ENCODE measurements around the gene SIAH1.
"Not testable (repeated sequence)": the region's sequence is repeated elsewhere in the genome, so short reads cannot be mapped to it uniquely, and the experiment has no call there.

SIAH1 gene

DNA sequence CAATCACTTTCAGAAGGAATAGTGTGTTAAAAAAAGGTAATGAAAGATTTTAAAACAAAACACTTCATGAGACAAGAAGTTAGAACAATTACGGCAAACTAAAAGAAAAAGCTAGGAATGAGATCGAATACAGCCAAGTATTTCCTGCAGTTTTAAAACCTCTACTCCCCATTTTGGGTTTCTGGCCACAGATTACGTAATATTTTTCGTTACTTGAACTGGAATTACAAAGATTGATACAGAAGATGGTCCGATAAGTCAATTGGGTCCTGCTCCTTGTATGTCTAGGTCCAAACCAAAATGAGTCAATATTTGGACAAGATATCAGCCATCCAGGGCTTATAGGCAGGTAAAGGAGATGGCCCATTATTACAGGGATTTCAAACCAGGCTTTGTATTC is 52.2 kb downstream of the SIAH1 start:
- DNase-seq (ENCODE audit: low read depth in 2 of 2) = no peak

DNA sequence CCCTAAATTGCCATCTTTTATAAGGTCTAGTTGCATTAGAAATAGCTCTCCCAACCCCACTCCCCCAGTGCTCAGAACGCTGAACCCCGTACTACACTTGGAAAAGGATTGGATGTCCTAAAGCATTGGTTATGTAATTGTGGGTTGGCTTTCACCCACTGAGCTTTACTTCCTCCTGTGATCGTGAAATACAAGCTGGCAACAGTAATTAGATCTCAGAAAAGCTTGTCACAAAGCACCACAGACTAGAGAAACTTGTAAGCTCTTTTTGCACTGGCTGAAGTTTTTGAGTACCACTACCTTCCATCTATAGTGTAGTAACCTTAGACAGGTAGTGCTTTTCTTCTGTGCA is 54.4 kb downstream of the SIAH1 start:
- no peak for DNase-seq (ENCODE audit: low read depth in 2 of 2)

DNA sequence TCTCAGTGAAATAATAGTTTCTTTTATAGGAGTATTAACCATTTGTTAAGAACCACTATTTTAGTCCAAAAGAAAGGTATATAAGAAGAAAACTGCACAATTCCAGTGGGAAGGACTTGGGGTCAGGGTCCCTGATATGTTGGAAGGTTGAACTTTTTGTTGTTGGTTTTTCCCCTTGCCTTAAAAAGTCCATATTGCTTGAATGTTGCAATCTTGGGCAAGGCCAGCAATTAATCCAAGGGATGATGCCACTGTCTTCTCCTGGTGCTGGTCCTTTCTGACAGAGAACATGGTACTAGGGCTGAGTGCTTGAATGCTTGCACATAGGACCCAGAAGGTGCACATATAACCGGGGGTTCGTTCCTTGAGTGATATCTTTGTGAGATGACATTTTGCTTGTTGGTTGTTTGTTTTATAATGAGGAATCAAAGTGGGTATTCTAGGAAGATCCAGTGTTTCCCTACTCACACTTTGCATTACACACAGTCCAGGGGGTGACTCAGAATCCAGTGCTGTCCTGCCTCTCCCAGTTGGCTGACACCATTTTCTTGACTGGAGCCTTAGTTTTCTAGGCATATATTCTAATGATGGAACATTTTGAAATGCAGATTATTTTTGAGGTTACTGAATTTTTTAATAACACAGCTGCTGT is 54.9 kb downstream of the SIAH1 start:
- no peak for DNase-seq (ENCODE audit: low read depth in 2 of 2)

DNA sequence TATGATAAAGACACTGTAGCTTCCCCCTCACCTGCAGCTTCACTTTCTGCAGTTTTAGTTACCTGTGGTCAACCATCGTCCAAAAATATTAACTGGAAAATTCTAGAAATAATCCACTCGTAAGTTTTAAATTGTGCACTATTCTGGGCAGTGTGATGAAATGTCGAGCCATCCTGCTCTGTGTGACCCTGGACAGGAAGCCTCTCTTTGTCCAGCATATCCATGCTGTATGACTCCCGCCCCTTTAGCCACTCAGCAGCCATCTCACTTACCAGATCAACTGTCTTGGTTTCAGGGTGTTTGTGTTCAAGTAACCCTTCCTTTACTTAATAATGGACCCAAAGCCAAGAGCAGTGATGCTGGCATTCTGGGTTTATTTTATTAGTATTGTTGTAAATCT is 56.1 kb downstream of the SIAH1 start:
- no peak for DNase-seq (ENCODE audit: low read depth in 2 of 2)

DNA sequence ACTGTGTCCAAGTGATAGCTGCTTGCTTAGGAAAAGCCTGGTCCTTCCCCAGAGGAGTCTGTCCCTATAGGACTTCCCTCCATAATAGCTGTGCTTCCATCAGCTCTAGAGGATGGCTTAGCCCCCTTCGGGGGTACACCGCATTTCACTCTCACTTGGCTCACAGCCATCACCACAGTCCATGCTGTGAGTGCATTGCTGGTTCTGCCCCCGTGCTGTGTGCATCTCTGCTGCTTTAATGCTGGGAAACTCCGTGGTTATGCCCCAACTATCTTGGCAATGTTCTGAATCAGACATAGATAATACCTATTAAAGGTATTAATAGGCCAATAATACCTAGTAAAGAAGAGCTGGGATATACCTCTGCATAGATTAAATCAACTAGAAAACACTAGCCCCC is 58.3 kb downstream of the SIAH1 start:
- no peak for DNase-seq (ENCODE audit: low read depth in 2 of 2)

DNA sequence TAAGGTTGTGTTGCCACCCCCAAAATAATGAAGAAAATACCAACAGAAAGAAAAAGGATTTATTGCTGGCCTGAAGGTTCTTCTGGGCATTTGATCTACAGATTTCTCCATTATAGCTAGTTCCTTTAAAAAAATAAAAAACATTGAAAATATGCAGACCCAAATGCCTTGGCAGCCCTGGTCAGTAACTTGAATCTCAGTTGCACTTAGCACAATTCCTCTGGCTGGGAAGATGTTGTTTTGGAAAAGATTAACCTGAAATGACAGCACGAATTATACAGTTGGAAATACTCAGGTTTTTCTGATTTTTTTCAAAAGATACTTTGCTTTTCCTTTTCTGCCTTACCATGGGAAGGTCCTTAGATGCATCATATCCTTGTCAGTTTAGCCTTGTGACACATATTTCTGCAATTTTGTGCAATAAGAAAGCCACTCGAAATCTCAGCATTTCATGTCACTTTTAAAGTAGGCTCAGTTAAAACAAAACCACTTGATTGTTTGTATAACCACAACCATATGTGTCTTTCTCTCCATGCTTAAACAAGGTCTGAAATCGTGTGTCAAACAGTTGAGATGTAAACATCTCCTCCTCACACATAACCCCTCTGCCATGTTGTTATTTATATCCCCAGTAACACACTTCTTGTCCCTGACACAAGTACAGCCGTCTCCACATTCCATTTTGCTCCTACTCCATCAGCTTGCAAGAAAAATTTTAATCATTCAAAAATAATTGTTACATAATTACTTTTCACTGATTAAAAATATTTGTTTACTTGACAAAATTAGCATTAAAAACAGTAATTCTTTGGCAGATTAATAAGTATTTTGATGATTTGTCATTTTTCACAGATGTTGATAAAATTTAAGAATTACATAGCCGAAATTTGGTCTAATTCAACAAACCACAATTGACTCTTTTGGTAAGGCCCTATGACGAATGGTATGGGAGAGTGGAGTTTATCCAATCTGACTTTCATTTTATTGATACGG is 61.1 kb downstream of the SIAH1 start:
- DNase-seq (ENCODE audit: low read depth in 2 of 2) = no peak

DNA sequence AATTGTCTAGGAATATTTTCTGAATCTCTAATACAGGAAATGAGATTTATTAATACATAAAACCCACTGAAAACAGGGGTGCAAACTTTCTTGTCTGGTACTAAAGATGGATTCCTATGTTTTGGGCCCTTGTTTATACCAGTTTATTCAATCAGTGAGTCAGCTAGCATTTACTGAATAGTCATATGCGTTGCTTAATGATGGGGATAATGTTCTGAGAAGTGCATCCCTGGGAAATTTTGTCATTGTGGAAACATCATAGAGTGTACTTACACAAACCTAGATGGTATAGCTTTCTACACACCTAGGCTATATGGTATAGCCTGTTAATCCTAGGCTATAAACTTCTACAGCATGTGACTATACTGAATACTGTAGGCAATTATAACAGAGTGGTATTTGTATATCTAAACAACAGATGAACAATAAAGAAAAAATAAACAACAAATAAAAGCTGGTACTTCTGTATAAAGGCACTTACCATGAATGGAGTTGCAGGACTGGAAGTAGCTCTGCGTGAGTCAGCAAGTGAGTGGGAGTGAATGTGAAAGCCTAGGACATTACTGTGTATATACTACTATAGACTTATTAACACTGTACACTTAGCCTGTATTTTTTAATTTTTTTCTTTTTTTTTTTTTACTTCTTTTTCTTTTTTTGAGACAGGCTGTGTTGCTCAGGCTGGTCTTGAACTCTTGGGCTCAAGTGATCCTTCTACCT is 63.7 kb downstream of the SIAH1 start:
- no peak for DNase-seq (ENCODE audit: low read depth in 2 of 2)

DNA sequence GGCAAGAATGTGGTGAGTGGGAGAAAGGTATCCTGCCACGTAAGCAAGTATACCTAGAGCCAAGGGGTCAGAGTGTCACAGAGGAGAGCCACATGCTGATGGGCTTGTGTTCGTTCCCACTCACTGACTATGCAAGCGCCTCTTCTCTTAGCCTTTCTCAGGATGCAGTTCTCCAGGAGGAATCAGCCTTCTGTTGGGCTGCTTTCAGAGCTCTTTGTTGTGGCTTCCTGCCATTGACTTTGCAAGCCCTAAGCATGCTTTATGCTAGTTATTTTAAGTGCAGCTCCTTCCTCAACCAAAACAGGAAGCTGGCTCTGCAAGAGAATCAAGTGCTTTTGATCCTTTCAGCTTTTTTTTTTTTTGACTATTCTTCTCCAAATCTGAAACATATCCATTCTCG is 66.6 kb downstream of the SIAH1 start:
- DNase-seq (ENCODE audit: low read depth in 2 of 2) = no peak

DNA sequence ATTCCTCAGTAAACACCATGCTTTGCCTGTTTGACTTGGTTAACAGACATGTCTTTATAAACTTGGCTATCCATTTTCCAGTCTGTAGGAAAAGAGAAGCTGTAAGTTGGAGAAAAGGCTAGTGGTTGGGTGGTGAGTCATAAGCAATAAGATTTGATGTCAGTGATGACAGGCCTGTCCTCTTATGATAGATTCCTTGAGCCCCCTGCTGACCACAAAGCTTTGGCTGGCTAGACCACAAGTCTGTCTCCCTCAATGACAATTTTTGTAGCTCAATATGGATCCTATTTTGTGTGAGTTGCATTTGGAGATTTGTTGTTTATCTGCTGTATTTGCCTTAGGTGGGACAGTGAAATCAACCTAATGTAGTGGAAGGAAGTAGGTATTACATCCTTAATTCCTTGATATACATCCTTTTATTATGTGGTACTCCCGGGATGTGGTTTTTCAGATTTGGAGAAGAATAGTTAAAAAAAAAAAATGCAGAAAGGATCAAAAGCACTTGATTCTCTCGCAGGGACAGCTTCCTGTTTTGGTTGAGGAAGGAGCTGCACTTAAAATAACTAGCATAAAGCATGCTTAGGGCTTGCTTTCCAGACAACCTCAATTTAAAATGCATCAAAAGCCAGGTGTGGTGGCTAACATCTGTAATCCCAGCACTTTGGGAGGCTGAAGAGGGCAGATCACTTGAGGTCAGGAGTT is 67.4 kb downstream of the SIAH1 start:
- no peak for DNase-seq (ENCODE audit: low read depth in 2 of 2)

DNA sequence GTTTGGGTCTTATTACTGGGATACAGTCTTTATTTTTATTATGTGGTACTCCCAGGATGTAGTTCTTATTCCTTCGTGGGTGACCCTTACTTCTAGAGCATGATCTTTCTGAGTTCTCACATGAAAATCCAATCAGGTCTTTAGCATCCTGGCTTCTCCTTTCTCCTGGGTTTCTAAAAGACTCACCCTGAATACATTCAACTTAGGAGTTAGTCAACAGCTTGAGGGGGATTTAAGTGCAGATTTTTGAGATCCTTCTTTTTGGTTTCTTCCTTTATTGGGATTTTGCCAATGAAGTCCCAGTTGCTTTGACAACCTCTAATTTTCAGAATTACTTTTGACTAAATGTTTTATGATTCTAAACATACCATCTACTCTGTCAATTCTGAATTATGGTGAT is 68.2 kb downstream of the SIAH1 start:
- no peak for DNase-seq (ENCODE audit: low read depth in 2 of 2)

DNA sequence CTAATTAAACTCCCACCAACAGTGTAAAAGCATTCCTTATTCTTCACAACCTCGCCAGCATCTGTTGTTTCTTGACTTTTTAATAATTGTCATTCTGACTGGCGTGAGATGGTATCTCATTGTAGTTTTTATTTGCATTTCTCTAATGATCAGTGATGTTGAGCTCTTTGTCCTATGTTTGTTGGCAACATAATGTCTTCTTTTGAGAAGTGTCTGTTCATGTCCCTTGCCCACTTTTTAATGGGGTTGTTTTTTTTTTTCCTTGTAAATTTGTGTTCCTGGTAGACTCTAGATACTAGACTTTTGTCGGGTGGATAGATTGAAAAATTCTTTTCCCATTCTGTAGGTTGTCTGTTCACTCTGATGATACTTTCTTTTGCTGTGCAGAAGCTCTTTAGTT is 71.3 kb downstream of the SIAH1 start:
- not testable (repeated sequence) for DNase-seq (ENCODE audit: low read depth in 2 of 2)

DNA sequence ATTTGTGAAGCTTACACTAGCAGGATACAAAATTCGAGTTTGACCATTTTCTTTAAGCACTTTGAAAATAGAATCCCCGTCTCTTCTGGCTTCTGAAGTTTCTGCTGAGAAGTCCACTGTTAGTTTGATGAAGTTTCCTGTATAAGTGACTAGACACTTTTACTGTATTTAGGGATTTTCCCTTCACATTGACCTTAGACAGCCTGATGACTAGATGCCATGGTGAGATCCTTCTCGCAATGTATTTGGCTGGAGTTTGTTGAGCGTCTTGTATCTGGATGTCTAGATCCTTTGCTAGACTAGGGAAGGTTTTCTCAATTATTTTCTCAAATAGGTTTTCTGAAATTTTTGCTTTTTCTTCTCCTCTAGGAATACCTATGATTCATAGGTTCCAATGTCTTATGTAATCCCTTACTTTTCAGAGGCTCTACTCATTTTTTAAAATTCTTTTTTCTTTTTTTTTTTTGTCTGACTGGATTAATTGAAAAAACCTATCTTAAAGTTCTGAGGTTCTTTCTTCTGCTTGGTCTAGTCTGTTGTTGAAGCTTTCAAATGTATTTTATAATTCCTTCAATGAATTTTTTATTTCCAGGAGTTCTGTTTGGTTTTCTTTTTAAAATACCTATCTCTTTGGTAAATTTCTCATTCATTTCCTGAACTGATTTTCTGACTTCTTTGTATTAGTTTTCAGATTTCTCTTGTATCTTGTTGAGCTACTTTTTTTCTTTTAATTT is 74.1 kb downstream of the SIAH1 start:
- no peak for DNase-seq (ENCODE audit: low read depth in 2 of 2)

All from stimulated activated CD8-positive, alpha-beta memory T cell treated with anti-CD3 and anti-CD28 coated beads, Interleukin-7, amount 100 ng/mL, for 1 hour (primary cell).